Middle frontal gyrus (tissue), 1 donor: ENCODE measurements around the gene SERPIND1.
"Not testable (repeated sequence)": the region's sequence is repeated elsewhere in the genome, so short reads cannot be mapped to it uniquely, and the experiment has no call there.

Experiments
- DNase-seq: peaks from one replicate; pipeline ENCODE4 v3.0.0-alpha.2; 2015; ENCODE audit warnings: low spot score; ENCODE audit errors: extremely low spot score

The SERPIND1 gene

DNA sequence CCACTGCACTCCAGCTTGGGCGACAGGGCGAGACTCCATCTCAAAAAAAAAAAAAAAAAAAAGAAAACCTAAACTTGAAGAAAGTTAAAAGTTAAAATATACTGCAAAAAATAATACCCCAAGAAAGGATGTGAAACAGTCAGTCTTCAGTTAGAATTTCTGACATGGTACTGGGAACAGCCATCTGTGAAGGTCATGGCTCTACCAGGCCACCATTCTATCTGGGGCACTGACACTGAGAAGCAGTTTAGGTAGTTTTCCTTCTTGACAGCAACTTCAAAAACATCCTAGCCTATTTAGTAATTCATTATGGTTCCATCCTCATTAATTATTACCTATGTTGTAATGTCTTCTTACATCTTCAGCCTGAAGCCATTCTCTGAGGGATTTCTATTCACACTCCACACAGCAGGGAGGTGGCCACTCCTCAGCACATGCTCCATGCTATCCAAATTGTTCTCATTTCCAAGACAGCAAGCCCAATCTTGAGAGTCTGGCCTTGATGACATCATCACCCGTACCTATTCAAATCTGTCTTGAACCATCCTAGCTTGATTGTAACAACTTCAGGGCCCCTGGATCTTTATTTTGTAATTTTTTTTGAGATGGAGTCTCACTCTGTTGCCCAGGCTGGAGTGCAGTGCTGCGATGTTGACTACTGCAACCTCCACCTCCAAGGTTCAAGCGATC lies 38.2 kb downstream of the SERPIND1 start:
- DNase-seq: no peak

- no peak for DNase-seq
These were observed 39.1 kb downstream of the SERPIND1 start for GRCh38 chr22:20813056-20813455.

- DNase-seq: no peak
These were observed 40.4 kb downstream of the SERPIND1 start for GRCh38 chr22:20814221-20814808.

DNA sequence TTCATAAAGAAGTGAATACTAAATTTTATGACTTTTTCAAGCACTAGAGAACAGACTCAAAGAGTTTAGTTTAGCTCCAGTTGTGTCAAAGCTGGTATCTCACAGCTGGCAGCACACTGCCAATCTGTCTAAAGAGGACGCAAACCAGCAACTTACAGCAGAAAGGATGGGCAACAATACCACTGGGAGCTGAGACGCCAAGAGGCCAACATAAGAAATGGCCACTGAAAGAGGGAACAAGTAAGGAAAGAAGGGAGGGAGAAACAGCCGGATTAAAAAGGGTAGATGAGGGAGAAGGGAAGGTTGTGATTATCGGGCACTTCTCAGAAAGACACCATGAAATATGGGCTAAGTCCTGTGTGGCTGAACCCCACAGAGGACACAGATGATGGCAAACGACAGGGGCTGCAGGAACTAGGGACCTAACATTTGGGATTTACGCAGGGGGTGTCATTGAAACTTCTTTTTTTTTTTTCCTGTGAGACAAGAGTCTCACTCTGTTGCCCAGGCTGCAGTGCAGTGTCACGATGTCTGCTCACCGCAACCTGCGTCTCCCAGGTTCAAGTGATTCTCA lies 41.7 kb downstream of the SERPIND1 start:
- DNase-seq: no peak

DNA sequence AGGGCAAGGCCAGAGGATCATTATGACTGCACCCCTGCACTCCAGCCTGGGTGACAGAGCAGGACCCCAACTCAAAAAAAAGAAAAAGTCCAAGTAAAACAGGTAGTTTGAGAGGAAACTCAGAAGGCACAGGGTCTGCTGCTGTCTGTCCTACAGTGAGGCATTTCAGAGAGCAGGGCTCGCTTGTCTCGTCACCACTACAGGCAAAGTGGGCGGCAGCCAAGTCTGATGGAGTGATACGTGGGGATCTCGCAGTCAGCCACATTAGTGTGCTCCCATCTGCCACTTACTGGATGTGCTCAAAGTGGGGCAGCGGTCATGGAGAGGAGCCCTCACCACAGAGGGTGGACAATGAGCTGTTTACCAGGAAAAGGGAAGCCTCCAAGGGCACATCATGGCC lies 42.6 kb downstream of the SERPIND1 start:
- no peak for DNase-seq

- no peak for DNase-seq
These were observed 44.6 kb downstream of the SERPIND1 start for GRCh38 chr22:20818471-20818870.

DNA sequence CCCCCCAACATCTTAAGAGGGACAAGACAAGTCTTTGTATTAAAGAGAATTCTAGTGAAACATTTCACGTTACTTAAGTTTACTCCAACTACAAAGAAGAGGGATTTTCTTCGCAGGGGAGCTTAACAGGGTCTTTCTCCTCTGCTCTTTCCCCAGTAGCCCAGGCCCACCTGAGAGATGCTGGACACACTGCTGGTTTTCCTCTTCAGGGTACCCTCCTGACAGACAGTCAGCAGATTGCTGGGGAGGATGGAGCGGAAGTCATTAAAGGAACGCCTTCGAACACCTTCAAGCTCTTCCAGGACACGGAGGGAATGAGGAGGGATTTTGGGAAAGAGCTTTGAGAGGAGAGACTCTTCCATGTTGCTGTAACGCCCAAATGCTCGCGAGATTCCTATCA lies 45.6 kb downstream of the SERPIND1 start:
- no peak for DNase-seq

- not testable (repeated sequence) for DNase-seq
These were observed 47.9 kb downstream of the SERPIND1 start for GRCh38 chr22:20821717-20822239.

DNA sequence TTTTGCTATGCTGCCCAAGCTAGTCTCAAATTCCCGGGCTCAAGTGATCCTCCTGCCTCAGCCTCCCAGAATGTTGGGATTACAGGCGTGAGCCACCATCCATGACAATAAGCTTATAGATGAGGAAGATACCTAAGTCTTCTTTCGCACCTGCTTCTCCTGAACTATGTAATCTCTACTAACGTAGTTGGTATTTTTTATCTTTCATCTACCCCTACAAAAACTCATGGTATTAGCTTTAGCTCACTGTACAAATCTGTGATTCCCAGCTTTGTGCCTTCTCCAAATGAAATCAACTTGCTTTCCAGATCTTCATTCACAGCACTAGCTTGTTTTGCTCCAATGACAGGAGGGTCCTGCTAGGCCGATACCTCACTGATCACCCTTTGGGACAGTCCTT lies 48.3 kb downstream of the SERPIND1 start:
- no peak for DNase-seq

- DNase-seq: no peak
These were observed 49.4 kb downstream of the SERPIND1 start for GRCh38 chr22:20823264-20823663.

DNA sequence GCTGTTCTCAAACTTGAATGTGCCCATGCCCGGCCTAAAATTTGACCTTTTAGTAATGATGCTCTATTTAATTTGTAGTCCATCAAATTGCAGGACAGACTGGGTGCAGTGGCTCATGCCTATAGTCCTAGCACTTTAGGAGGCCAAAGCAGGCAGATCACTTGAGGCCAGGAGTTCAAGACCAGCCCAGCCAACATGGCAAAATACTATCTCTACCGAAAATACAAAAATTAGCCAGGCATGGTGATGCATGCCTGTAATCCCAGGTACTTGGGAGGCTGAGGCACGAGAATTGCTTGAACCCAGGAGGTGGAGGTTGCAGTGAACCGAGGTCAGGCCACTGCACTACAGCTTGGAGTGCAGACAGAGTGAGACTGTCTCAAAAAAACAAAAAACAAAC lies 51.3 kb downstream of the SERPIND1 start:
- not testable (repeated sequence) for DNase-seq

GRCh38 chr22:20825624-20826023 lies 51.7 kb downstream of the SERPIND1 start:
- DNase-seq: no peak

GRCh38 chr22:20826373-20827152 lies 52.6 kb downstream of the SERPIND1 start:
- not testable (repeated sequence) for DNase-seq

- no peak for DNase-seq
These were observed 55.7 kb downstream of the SERPIND1 start for GRCh38 chr22:20829491-20830134.

DNA sequence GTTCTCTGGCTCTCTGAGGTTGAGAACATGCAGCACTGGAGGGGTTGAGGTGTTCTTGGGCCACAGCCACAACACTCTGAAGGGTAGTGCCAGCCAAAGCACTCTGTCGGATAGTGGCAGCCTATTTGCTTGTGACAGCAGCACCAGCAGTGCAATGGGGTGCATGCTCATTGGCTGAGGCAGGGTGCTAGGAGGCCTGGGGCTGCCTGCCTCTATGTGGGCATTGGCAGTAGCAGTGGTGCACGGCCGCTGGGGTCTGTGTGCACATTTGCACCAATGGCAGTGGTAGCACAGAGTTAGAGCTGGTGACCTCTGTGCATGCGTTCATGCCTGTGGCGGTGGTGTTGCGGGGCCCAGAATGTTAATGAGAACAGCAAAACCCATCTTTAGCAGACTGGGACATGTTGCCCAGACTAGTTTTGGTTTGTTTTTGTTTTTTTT lies 59.3 kb downstream of the SERPIND1 start:
- DNase-seq: no peak

DNA sequence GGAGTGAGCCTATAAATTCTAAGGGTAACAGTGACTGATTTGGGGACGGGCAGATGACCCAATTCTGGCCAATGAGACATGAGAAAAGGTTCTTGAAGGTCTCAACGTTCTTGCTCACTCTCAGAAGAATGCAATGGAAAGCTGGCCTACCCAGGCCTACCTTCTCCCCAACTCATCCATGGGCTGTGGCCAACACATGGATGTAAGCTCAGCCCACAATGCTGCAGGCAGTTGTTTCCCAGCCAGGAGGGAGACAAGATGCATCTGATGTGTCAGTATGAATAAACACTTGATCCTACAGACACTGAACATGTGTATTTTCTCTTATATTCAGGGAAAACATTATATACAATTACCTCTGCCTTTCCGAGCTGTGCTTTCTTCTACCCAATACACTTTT lies 60.3 kb downstream of the SERPIND1 start:
- no peak for DNase-seq

GRCh38 chr22:20834725-20835124 lies 60.8 kb downstream of the SERPIND1 start:
- no peak for DNase-seq
